HFFc6 (cell line): ENCODE data around the gene PRKAA2. TPM values are rescaled to one million over a fixed set of nuclear protein-coding genes. Genes with fewer than 3 reads are reported as not detected.
"Not testable (repeated sequence)": the region's sequence is repeated elsewhere in the genome, so short reads cannot be mapped to it uniquely, and the experiment has no call there.

ENCODE experiments used
- DNase-seq: peaks from one replicate; pipeline ENCODE4 v3.0.0-alpha.2; 2018
- H3K27ac Mint-ChIP-seq: 2 replicates; pipeline ENCODE4 v1.8.0; 2020; ENCODE audit warnings: mild to moderate bottlenecking, mixed read lengths
- H3K27me3 Mint-ChIP-seq: 2 replicates; pipeline ENCODE4 v1.8.0; 2021; ENCODE audit warnings: mild to moderate bottlenecking, moderate library complexity, mixed read lengths; ENCODE audit not compliant: insufficient read depth
- H3K36me3 Mint-ChIP-seq: 2 replicates; pipeline ENCODE4 v1.8.0; 2021; ENCODE audit warnings: low read depth, mixed read lengths
- H3K4me1 Mint-ChIP-seq: 2 replicates; pipeline ENCODE4 v1.8.0; 2020; ENCODE audit warnings: low read depth, mixed read lengths
- H3K4me3 Mint-ChIP-seq: 2 replicates; pipeline ENCODE4 v1.8.0; 2020; ENCODE audit warnings: mild to moderate bottlenecking, moderate library complexity, mixed read lengths
- H3K9me3 Mint-ChIP-seq: 2 replicates; pipeline ENCODE4 v1.8.0; 2020; ENCODE audit warnings: mild to moderate bottlenecking, mixed read lengths
- long read RNA-seq: library from polyadenylated mRNA; unstranded; transcript quantifications from one replicate; pipeline ENCODE4 v2.0.0, GENCODE V29; 2019
- total RNA-seq, 6 experiments: library from RNA; stranded (reverse); fragmentation: NEBNext Ultra II Directional; extraction: Animal tissue kit (Norgen Biotek cat#: 25700); gene quantifications; 2 replicates in 1 of 6; 3 replicates in 5 of 6; pipeline ENCODE4 v1.2.3, GENCODE V29; 2021
- TF ChIP-seq, protein P1 (sequence below): fragments of 200-600 bp; sonication (generic); IDR thresholded peaks from 2 replicates; pipeline ENCODE4 v1.5.0; 2021; ENCODE audit warnings: antibody characterized with exemption, mild to moderate bottlenecking

The PRKAA2 gene
- under 1 TPM; 0.05 to 0.62 (median 0.06) TPM for total RNA-seq
- long read RNA-seq, partial matches to known transcripts, result 0 of 1 reads
- long read RNA-seq, other reads (novel, unspliced or antisense), result 1 of 1 reads

DNA sequence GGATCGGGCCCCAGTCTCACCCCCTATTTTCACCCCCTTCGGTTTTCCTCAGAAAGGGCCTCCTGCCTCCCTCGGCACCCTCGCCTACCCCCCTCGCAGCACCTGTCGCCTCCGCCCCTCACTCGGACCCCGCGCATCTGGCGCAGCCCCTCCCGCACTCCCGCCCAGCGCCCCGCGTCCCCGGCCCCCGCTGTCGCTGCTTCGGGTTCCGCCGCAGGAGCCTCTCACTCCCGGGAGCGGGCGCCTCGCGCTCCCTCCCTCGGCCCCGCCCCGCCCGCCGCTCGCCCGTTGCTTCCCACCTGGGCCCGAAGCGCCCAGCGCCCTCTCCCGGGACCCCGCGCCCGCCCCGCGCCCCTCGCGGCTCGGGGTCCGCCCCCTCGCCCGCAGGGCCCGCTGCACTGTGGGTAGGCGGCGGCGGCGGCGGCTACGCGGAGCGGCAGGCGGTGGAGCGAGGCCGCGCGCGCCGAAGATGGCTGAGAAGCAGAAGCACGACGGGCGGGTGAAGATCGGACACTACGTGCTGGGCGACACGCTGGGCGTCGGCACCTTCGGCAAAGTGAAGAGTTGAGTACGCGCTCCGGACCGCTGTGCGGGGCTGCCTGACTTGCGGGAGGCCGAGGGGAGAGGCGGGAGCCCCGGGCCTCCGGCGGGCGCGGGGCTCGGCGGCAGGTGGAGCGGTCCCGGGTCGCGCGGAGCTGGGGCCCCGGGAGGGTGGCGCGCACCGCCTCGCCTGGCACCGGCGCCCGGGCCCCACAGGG lies at the start of gene PRKAA2:
PRKAA2 (plus strand) TSS at position 396 of the 758 bp plus-strand sequence; CDS start at position 470, 74 bp downstream.
- Mint-ChIP-seq H3K27me3 (peaks cover 14% of the 10 kb centered on the region), H3K4me3 (peak within 1 kb of the TSS; percentile 86), H3K4me1 (peaks cover 16% of the 10 kb centered on the region), H3K27ac (no peak within 1 kb of the TSS; the same call in 1 of the 2 replicates), H3K9me3 (no peaks in the 10 kb centered on the region), H3K36me3 (no peaks in the 10 kb centered on the region)
- TF ChIP-seq, protein P1, sequence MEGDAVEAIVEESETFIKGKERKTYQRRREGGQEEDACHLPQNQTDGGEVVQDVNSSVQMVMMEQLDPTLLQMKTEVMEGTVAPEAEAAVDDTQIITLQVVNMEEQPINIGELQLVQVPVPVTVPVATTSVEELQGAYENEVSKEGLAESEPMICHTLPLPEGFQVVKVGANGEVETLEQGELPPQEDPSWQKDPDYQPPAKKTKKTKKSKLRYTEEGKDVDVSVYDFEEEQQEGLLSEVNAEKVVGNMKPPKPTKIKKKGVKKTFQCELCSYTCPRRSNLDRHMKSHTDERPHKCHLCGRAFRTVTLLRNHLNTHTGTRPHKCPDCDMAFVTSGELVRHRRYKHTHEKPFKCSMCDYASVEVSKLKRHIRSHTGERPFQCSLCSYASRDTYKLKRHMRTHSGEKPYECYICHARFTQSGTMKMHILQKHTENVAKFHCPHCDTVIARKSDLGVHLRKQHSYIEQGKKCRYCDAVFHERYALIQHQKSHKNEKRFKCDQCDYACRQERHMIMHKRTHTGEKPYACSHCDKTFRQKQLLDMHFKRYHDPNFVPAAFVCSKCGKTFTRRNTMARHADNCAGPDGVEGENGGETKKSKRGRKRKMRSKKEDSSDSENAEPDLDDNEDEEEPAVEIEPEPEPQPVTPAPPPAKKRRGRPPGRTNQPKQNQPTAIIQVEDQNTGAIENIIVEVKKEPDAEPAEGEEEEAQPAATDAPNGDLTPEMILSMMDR, result no peak
- DNase-seq, result no peak

- H3K27ac Mint-ChIP-seq, result not testable (repeated sequence)
Observed at GRCh38 chr1:56595397-56596191, 49.5 kb upstream of the PRKAA2 start.

DNA sequence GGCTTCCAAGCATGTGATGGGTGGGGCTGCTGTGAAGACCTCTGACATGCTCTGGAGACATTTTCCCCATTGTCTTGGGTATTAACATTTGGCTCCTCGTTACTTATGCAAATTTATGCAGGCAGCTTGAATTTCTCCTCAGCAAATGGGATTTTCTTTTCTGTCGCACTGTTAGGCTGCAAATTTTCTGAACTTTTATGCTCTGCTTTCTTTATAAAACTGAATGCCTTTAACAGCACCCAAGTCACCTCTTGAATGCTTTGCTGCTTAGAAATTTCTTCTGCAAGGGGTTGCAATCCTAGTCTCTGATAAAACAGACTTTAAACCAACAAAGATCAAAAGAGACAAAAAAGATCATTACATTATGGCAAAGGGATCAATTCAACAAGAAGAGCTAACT lies 35.0 kb upstream of the PRKAA2 start:
- not testable (repeated sequence) for H3K4me3 Mint-ChIP-seq

More at GRCh38 chr1:56595397-56596191, 49.5 kb upstream of the PRKAA2 start:
- not testable (repeated sequence) for H3K4me1 Mint-ChIP-seq, H3K9me3 Mint-ChIP-seq, H3K4me3 Mint-ChIP-seq, H3K27me3 Mint-ChIP-seq, DNase-seq, H3K36me3 Mint-ChIP-seq

DNA sequence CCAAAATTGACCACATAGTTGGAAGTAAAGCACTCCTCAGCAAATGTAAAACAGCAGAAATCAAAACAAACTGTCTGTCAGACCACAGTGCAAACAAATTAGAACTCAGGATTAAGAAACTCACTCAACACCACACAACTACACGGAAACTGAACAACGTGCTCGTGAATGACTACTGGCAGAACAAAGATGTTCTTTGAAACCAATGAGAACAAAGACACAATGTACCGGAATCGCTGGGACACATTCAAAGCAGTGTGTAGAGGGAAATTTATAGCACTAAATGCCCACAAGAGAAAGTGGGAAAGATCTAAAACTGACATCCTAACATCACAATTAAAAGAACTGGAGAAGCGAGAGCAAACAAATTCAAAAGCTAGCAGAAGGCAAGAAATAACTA lies 34.3 kb upstream of the PRKAA2 start:
- not testable (repeated sequence) for H3K36me3 Mint-ChIP-seq, H3K9me3 Mint-ChIP-seq, H3K4me1 Mint-ChIP-seq, H3K4me3 Mint-ChIP-seq, H3K27ac Mint-ChIP-seq, H3K27me3 Mint-ChIP-seq, DNase-seq

More for the DNA sequence above, 35.0 kb upstream of the PRKAA2 start:
- not testable (repeated sequence) for H3K27ac Mint-ChIP-seq, DNase-seq, H3K9me3 Mint-ChIP-seq, H3K4me1 Mint-ChIP-seq, H3K27me3 Mint-ChIP-seq, H3K36me3 Mint-ChIP-seq

DNA sequence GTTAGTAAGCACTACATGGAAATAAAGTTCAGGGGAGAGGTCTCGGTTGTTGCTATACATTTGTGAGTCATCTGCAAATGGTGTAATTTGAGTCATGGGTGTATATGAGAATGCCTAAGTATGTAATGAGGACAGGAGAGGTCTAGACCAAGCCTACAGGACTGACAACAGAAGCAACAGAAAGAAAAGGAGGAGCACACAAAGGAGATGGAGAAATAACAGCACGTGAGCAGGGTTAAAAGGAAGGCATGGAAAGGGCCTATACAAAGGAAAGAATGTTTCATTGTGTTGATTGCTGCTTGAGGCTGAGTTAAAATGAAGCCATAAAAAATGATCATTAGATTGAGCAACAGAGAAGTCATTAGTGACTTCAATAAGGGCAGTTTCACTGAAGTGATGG lies 28.0 kb upstream of the PRKAA2 start:
- Mint-ChIP-seq H3K4me3 (no peak overlapping the region), H3K27ac (no peak overlapping the region), H3K9me3 (no peaks in the 10 kb centered on the region), H3K36me3 (no peaks in the 10 kb centered on the region), H3K4me1 (no peaks in the 10 kb centered on the region), H3K27me3 (0 out of 2 replicates have a peak, but pooled peaks cover 1% of the 10 kb centered on the region)
- TF ChIP-seq, protein P1, result no peak
- DNase-seq, result no peak

GRCh38 chr1:56625819-56626440 lies 19.2 kb upstream of the PRKAA2 start:
- TF ChIP-seq, protein P1, result no peak
- no peaks in the 10 kb centered on the region for H3K36me3 Mint-ChIP-seq
- DNase-seq, result no peak
- H3K9me3 Mint-ChIP-seq, result no peaks in the 10 kb centered on the region
- H3K27me3 Mint-ChIP-seq, result no peaks in the 10 kb centered on the region; the same call in 1 of the 2 replicates
- peaks cover 11% of the 10 kb centered on the region; the same call in 1 of the 2 replicates for H3K4me1 Mint-ChIP-seq
- H3K4me3 Mint-ChIP-seq, result no peak overlapping the region
- no peak overlapping the region for H3K27ac Mint-ChIP-seq
